ENCODE measurements around the gene NXT1. TPM values are rescaled to one million over a fixed set of nuclear protein-coding genes. Genes with fewer than 3 reads are reported as not detected.

The NXT1 gene
- total and polyA plus RNA-seq, 12 donors: 9.2 to 43.8 (median 17.2) TPM

DNA sequence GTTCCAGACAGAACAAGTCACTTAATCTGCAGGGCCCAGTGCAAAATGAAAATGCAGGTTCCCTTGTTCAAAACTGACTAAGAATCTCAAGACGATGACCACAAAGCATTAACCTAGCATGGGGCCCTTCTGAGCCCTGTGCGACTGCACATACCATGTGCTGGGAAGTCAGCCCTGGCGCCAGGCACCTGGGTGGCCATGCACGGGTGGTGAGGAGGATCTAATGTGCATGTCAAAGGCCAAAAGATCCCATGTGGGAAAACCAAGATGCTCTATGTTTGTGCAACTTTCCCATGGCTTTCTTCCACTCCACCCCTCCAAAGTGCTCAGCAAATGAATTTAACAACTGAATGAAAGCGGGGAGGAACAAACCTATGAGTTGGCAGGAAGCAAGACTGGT is 33.5 kb upstream of the NXT1 start:
- Histone ChIP-seq H3K4me1 (replicated peaks in 1 of 2) (no peaks in the 10 kb centered on the region), H3K27me3 (no peaks in the 10 kb centered on the region), H3K36me3 (replicated peaks in 1 of 2) (no peaks in the 10 kb centered on the region), H3K27ac (no peak overlapping the region), H3K9me3 (replicated peaks in 1 of 3) (no peaks in the 10 kb centered on the region), H3K4me3 (no peak overlapping the region)
- intact Hi-C loops (cut with DNase I): no loop called here
- no peak for DNase-seq
- WGBS, 4 donors: 86 to 91% (median 88%) methylated on average over 5 of the region's 5 CpGs
- TF ChIP-seq POLR2A (IDR thresholded peaks at IDR 0.05): no peak
- TF ChIP-seq, protein P1, sequence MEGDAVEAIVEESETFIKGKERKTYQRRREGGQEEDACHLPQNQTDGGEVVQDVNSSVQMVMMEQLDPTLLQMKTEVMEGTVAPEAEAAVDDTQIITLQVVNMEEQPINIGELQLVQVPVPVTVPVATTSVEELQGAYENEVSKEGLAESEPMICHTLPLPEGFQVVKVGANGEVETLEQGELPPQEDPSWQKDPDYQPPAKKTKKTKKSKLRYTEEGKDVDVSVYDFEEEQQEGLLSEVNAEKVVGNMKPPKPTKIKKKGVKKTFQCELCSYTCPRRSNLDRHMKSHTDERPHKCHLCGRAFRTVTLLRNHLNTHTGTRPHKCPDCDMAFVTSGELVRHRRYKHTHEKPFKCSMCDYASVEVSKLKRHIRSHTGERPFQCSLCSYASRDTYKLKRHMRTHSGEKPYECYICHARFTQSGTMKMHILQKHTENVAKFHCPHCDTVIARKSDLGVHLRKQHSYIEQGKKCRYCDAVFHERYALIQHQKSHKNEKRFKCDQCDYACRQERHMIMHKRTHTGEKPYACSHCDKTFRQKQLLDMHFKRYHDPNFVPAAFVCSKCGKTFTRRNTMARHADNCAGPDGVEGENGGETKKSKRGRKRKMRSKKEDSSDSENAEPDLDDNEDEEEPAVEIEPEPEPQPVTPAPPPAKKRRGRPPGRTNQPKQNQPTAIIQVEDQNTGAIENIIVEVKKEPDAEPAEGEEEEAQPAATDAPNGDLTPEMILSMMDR (IDR thresholded peaks at IDR 0.05): no peak

DNA sequence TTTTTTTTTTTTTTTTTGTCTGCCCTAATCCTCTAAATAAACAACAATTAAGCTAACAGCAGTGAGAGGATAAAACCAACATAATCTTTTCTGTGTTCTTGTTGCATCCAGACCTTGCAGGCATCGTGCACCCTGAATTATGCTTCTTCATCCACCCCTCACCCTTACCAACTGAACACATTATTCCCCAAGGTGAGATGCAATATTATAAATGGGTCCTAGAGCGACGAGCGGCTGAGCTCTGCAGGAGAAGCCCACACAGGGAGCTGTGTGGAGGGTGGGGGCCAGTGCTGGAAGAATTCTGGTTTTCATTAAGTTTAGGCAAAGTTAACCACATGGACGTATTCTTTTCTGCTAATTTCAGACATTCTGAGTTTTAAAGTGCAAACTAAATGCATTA is 32.2 kb upstream of the NXT1 start:
- no peak overlapping the region for H3K4me3 ChIP-seq

DNA sequence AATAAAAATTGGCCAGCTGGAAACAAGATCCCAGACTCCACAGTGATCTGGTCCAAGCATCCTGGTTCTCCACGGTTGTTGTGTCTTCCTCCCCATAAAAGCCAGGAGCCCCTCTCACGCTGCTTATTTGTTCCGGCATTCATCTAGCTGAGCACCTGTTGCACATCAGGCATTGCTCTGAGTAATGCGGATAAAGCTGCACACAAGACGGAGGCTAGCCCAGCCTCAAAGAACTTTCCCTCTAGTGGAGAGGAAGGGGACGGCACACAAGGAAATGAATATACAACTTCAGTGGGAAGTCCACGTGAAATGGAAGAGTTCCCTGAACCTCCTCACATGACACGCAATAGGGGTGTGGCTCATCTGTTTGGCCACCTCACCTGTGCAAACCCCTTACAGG is 30.3 kb upstream of the NXT1 start:
- intact Hi-C loops (cut with DNase I): no loop called here
- no peak for DNase-seq
- Histone ChIP-seq H3K4me1 (replicated peaks in 1 of 2) (no peaks in the 10 kb centered on the region), H3K9me3 (replicated peaks in 1 of 3) (no peaks in the 10 kb centered on the region), H3K27ac (no peak overlapping the region), H3K4me3 (no peak overlapping the region), H3K27me3 (no peaks in the 10 kb centered on the region), H3K36me3 (replicated peaks in 1 of 2) (no peaks in the 10 kb centered on the region)
- no peak for TF ChIP-seq POLR2A (IDR thresholded peaks at IDR 0.05)
- TF ChIP-seq, protein P1 (IDR thresholded peaks at IDR 0.05): peak in 4 of 6 experiments; percentile 20 to 28 (median 24)
- WGBS, 4 donors: 77 to 93% (median 78%) methylated on average over 3 to 8 of the region's 8 CpGs

More for the DNA sequence above, 32.2 kb upstream of the NXT1 start:
- H3K4me1 ChIP-seq (replicated peaks in 1 of 2): no peaks in the 10 kb centered on the region
- H3K9me3 ChIP-seq (replicated peaks in 1 of 3): no peaks in the 10 kb centered on the region
- no peak overlapping the region for H3K27ac ChIP-seq
- intact Hi-C loops (cut with DNase I): no loop called here
- DNase-seq: no peak
- 68 to 84% (median 76%) methylated on average over 5 of the region's 5 CpGs for WGBS, 4 donors
- no peak for TF ChIP-seq POLR2A (IDR thresholded peaks at IDR 0.05)
- TF ChIP-seq, protein P1 (IDR thresholded peaks at IDR 0.05): no peak
- H3K27me3 ChIP-seq: no peaks in the 10 kb centered on the region
- no peaks in the 10 kb centered on the region for H3K36me3 ChIP-seq (replicated peaks in 1 of 2)

DNA sequence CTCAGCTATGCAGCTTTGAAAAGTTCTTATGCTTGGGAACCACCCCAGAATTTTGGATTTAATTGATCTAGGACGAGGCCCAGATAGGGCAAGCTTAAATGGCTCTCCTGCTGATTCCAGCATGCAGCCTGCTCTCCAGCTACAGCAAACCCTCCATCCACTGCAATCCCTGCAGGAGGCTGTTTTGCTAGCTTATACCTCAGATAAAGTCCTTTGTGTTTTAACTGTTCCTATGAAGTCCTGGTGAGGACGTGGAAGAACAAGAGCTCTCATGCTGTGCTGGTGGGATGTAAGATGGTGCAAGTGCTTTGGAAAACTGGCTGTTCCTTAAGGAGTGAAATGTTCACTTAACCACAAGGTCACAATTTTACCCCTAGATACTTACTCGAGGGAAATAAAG is 25.5 kb upstream of the NXT1 start:
- Histone ChIP-seq H3K9me3 (replicated peaks in 1 of 3) (no peaks in the 10 kb centered on the region), H3K36me3 (replicated peaks in 1 of 2) (no peaks in the 10 kb centered on the region), H3K4me3 (no peak overlapping the region), H3K27me3 (no peaks in the 10 kb centered on the region), H3K27ac (no peak overlapping the region), H3K4me1 (replicated peaks in 1 of 2) (no peaks in the 10 kb centered on the region)
- DNase-seq: no peak
- 53 to 75% (median 66%) methylated on average over 3 of the region's 3 CpGs for WGBS, 4 donors
- no peak for TF ChIP-seq POLR2A (IDR thresholded peaks at IDR 0.05)
- TF ChIP-seq, protein P1 (IDR thresholded peaks at IDR 0.05): no peak
- intact Hi-C loops (cut with DNase I): no loop called here
